HG03432 (cell line): ENCODE results near the gene PRRG2.

Experiments
- ATAC-seq: cut with Tn5 transposase; IDR thresholded peaks from one replicate; pipeline ENCODE4 v1.9.1; 2021; ENCODE audit warnings: mild to moderate bottlenecking, moderate library complexity; ENCODE audit not compliant: unreplicated experiment

PRRG2 gene

DNA sequence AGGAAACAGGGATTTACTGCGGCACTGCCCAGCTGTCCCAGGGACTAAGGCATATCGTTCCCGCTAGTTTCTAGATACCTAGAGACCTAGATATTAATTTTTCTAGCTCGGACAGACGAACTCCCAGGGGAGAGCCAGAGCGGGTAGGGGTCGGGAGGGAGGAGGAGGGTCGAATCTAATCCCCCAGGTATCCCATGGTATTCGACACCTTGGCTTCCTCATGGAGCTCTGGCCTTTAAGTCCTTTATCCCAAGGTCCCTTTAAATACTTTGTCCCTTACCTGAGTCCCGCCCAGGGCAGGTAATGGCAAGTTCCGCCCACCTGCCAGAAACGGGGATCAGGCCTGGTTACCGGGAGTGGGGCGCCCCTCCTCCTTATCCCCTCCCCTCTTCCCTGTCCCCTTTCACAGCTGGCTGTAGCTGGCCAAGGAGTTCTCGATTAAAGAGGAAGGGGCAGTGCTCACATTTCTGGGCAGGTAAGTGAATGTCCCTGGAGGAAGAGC, at the start of gene PRRG2:
TSS of gene PRRG2 (plus strand) at position 310 of the 502 bp plus-strand sequence. CDS start 1,904 bp downstream, outside the sequence.
- no peak for ATAC-seq

DNA sequence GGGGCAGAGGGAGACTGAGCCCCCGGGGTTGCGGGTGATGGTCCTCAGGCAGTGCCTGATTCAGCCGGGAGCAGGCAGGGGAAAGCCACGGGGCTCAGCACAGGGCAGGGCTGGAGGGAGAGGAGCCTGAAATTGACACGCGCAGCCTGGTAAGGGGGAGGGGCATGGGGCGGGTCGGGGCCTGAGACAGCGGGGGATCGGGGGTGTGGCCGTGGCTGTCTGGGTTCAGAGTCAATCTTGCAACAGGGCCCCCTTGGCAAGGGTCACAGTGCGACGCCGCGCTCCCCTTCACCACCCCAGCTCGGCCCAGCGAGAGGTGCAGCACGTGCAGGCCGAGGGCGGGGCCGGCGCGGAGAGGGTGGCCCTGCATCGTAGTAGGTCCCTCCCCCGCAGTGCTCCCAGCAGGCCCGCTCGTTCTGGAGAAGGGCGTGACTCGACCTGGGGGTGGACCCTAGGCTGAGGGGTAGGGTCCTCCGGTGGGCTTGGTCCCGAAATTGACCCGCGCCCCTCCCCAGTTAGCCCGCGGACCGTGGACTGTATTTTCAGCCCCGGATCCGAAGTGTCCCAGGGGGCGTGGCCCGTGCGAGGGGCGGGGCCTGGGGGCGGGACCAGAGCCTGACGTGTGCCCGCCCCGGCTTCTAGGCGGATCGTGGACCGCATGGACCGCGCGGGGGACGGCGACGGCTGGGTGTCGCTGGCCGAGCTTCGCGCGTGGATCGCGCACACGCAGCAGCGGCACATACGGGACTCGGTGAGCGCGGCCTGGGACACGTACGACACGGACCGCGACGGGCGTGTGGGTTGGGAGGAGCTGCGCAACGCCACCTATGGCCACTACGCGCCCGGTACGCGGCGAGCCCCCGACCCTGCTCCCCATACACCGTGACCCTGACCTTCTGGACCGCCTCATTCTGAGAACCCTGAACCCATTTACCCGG, 47.3 kb upstream of the PRRG2 start:
- peak; percentile 76 for ATAC-seq

DNA sequence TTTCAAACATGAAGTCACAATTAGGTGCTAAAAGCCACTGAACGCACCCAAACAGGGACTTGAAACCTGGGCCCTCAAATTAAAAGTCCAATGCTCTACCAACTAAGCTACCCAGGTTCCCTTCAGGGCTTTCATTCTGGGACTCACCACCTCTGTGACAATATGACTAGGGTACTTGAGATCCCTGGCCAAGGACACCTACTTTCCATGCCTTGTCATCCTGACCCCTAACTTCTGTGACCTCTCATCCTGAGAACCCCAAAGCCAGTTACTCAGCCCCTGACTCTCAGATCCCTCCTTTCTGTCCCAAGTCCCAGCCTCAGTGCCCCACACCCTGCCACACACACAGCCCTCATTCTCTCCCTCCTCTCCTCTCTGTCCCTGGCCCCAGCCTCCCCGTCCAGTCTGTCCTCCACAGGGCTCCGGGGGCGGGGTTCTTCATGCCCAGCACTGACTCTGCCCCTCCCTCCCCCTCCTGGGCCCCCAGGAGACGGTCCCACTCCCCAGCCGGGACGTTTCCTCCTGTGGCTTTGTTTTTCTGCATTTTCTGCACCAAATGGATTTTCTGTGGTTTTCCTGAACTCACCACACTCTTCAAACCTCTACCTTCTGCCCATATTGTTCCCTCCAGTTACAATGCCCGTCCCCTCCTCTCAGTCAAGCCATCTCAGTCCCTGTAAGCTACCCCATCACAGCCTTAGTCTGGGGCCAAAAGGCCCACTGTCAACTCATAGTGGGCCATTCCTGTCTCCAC, 46.3 kb upstream of the PRRG2 start:
- ATAC-seq = no peak

DNA sequence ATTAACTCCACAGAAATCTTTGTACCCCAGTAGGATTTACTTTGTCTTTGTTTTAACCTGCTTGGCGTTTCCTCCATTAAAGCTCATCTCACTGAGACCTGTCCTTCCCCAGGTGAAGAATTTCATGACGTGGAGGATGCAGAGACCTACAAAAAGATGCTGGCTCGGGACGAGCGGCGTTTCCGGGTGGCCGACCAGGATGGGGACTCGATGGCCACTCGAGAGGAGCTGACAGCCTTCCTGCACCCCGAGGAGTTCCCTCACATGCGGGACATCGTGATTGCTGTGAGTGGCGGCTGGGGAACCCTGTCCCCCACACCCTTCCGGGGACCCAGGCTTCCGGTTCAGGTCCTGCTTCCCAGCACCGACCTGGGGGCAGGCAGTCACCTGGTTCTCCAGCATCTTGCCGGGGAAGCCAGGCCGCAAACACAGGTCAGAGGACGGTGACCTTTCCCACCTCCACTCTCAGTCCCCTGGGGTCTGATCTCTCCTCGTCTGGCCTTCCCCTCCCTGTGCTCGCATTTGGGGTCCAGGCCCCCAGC, 44.1 kb upstream of the PRRG2 start:
- ATAC-seq = no peak

DNA sequence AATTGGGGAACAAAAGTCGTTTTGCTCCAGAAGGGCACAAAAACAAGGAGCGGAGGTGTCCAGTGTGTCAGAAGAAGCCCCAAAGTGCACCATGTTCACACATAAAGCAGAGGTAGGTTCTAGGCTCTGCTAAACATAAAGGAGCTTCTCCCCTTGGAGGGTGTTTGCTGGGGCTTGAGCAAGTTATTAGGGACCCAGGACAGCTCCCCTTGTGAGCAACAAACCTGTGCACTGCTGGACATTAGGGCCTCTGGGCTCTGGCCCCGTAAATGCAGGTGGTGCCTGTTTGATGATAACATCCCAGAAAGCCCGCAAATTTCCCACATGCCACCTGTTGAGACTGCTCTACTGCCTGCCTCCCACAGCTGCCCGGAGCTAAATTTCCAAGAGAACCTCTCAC, 42.5 kb upstream of the PRRG2 start:
- ATAC-seq = no peak

DNA sequence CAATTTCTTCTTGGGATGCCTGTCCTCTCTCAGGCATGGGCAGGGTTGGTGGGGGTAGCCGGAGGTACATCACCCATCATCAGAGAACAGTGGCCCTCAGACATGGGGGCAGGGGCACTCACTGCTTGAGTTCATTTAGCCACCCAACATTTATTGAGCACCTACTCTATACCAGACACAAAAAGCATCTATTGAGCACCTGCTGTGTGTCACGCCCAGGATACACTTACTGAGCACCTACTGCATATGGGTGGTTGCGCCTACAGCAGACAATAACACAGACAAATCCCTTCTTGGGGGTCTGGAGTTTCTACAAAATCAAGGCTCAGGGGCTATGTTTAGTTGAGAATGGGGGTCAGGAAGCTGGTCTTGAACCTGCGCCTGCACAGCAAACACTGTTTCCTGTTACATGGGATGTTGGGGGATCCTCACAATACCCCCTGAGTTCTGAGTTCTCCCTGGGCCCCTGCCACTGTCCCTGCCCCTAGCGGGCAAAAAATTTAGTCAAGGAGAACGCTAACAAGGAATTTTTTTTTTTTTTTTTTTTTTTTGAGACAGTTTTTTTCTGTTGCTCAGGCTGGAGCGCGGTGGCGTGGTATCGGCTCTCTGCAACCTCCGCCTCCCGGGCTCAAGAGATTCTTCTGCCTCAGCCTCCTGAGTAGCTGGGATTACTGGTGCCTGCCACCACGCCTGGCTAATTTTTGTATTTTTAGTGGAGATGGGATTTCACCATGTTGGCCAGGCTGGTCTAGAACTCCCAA, 41.7 kb upstream of the PRRG2 start:
- no peak for ATAC-seq

DNA sequence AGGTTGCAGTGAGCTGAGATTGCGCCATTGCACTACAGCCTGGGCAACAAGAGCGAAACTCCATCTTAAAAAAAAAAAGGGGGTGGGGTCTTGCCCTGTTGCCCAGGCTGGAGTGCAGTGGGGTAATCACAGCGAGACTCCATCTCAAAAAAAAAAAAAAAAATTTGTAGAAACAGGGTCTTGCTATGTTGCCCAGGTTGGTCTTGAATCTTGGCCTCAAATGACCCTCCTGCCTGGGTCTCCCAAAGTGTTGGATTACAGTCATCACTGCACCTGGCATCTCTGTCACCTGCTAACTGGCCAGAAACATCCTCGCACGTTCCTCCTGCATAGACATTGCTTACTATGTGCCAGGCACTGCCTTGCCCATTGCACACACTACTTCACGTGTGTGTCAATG, 39.2 kb upstream of the PRRG2 start:
- ATAC-seq = no peak

DNA sequence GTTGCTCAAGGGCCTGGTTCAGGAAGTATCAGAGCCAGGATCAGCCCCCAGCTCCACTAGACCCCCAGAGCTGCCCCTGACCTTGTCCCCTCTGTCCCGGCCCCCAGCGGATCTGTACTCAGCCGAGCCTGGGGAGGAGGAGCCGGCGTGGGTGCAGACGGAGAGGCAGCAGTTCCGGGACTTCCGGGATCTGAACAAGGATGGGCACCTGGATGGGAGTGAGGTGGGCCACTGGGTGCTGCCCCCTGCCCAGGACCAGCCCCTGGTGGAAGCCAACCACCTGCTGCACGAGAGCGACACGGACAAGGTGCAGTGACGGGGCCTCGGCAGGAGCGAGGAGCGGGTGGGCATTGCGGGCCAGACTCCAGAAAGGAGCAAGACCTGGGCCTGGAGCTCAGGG, 38.7 kb upstream of the PRRG2 start:
- ATAC-seq = no peak

DNA sequence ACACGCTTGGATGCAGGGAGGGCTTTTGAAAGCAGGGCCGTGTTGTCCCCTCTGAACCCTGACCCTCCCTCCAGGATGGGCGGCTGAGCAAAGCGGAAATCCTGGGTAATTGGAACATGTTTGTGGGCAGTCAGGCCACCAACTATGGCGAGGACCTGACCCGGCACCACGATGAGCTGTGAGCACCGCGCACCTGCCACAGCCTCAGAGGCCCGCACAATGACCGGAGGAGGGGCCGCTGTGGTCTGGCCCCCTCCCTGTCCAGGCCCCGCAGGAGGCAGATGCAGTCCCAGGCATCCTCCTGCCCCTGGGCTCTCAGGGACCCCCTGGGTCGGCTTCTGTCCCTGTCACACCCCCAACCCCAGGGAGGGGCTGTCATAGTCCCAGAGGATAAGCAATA, 38.1 kb upstream of the PRRG2 start:
- ATAC-seq = no peak

DNA sequence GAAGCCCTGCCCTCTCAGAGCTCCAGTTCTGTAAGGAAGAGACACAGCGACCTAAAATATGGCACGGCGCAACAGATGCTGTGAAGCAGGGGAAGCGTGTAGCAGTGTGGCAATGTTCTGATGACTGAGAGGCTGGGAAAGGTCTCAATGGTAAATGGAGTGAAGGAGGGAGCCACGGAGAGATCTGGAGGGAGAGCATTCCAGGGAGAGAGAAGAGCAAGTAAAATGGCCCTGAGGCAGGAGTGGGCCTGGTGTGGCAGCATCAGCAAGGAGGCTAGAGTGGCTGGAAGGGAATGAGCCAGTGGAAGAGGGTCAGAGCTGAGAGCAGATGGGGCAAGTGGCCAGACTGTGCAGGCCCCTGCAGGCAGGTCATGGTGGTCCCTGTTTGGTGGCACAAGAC, 37.0 kb upstream of the PRRG2 start:
- no peak for ATAC-seq

DNA sequence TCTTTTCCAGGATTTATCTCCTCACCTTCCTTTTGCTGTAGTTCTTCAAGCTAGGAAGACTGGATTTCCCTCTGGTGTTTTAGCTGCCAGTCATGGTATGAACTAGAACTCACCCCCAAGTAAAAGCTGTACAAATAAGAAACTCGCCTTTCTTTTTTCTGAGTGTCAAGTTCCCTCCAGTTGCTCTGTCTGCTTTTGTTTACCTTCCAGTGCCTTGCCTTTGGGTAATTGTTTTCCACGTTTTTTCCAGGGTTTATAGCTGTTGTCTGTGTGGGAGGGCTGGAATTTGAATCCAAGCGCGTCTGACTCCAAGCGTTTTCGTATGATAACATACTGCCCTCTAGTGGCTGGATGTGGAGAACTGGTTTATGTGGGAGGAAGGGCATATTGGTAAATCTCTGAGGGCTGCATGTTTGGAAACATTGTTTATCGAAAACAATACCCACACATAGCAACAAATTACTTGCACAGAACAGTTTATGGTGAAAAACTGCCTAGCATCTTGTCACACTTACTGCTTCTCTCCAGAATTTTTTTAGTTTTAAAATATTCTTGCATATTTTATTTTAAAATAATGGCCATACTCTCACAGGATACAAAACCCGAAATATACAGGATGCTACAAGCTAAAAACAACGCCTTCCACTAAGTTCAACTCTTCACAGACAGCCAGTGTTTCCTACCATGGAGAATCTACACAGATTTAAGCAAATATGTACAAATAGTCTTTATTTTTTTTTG, 34.1 kb upstream of the PRRG2 start:
- ATAC-seq = no peak

DNA sequence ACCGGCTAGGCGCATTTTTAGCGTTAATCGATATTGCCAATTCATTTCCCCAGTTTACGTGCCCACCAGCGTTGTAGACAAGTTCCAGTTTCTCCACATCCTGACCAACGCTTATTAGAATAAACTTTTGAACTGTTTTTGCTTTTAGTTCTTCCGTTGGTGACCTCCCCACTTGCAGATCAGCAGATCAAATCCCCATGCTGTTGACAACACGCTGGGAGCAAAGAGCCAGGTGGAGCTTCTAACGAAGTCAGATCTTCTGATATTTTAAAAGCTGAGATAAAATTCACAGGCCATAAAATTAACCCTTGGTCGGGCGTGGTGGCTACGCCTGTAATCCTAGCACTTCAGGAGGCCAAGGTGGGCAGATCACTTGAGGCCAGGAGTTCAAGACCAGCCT, 32.1 kb upstream of the PRRG2 start:
- ATAC-seq = no peak

DNA sequence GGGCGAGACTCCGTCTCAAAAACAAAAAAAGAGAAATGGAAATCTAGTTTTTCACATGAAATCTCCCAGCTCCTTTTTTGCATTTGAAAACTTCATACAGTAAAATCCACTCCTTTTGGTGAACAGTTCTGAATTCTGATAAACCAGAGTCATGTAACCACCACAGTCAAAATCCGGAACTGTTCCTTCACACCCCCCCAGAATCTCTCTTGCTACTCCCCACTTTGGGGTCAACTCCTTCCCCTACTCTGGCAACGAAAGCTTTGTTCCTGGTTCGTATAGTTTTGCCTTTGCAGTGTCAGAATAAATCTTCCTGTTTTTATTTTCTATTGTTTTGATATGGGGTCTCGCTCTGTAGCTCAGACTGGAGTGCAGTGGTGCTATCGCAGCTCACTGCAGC, 29.6 kb upstream of the PRRG2 start:
- ATAC-seq = no peak

DNA sequence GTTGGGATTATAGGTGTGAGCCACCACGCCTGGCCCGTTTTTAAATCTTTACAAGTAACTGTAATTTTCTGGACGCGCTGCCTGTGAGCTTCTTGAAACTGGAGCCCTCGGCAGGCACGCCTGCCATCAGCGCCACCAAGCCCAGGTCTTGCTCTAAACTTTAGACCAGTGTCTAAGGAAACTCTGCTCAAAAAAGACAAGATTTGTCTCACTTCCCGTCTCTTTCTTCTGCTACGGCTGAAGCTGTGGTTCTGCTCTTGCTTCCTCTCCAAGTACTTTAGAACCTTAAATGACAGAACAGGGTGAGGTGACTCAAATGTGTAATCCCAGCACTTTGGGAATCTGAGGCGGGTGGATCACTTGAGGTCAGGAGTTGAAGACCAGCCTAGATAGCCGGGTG, 28.4 kb upstream of the PRRG2 start:
- no peak for ATAC-seq

DNA sequence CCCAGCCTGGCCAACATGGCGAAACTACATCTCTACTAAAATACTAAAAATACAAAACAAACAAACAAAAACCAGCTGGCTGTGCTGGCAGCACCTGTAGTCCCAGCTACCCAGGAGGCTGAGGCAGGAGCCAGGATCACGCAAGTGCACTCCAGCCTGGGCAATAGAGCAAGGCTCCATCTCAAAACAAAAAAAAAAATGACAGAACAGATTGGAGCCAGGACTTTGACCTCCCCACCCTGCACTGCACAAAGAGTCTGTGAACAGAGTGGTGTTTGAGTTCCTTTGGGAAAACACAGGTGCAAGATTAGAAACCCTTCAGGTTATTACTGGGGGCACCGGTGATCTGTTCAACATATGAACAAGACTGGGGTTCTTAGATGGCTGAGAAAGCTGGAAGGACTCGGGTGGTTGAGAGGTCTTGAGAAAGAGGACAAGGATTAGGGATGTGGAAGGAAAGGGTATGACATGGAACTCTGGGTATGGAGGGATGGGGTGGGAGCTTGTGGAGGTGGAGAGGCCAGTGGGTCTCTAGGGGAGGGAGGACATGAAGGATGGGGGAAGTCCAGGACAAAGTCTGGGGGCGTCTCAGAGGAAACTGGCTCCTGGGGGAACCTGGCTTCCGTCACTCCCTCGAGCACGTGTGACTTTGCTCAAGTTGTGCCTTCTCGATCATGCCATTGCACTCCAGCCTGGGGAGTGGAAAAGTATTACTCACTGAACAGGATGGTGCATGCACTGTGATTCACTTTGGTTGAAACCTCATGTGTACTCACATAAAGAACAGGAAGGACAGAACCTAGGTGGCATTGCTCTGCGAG, 27.5 kb upstream of the PRRG2 start:
- ATAC-seq = no peak

DNA sequence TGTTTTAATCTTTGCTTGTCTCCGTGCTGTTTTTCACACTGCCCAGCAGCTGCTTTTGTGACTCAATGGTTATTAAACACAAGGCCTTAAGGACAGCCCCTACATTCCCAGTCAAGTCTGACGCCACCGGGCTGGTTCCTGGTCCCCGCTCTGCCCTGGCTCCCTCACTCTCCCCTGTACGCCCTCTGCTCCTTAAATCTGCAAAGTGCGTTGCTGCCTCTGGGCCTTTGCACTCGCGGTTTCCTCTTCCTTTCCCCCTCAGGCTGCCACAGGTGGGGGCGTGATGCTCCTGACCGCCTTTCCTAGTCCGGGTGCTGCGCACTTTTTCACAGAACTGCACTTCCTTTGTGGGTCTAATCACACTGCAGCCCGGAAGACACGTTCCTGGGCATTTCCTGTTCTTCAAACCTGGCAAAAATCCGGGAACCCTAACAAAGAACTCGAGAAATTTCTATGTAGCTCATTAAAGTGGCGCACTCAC, 26.4 kb upstream of the PRRG2 start:
- no peak for ATAC-seq

DNA sequence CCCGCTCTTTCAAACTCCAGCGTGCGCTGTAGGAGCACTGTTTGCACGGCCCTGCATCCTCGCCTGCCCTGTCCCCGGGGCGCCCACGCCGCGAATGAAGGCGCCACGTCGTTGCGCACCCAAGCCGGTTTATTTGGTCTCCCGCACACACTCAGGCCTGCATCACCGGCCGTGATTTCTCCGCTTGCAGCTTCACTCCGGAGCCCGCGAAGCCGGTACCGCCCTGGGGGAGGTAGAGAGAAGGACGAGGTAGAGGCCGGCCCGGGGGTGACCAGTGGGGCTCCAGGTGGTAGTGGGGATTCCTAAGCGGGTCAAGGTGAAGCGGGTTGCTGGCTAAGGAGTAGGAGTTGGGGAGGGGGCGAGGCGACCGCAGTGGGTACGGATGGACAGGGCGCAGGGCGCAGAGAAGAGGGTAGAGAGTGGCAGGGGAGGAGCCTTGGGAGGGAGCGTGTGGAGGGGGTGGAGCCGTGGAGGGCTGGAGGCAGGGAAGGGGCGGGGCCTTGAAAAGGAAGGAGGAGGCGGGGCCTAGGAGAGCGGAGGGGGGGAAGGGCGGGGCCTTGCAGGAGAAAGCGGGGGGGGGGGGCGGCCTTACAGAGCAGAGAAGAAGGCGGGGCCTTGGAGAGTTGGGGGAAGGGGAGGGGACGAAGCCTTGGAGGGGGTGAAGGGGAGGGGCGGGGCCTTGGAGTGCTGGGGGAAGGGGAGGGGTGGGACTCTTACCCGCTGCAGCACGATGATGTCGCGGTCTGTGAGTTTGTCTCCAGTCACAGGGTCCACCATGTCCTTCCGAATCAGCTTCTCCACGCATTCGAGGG, 25.3 kb upstream of the PRRG2 start:
- ATAC-seq = no peak
